A673 (cell line): ENCODE measurements around the gene PNRC2. TPM values are rescaled to one million over a fixed set of nuclear protein-coding genes. Genes with fewer than 3 reads are reported as not detected.
A peak's percentile ranks its signal among the peaks of the same experiment; 100 is the strongest.

Experiments used
- BruUV-seq: library from RNA; stranded (reverse); fragments of 400-500 nt; replicated peaks from 2 replicates; lab custom pipeline; 2021; lab: Mats Ljungman, UMichigan
- CTCF ChIA-PET: fragments of 300-600 bp; sonication (Branson Sonifier 250); formaldehyde crosslinking; loops from one replicate; lab custom pipeline; 2022; ENCODE audit warnings: antibody characterized with exemption; lab: Charles Lee
- POLR2A ChIA-PET: fragments of 300-600 bp; sonication (Branson Sonifier 250); formaldehyde crosslinking; loops from one replicate; lab custom pipeline; 2022; ENCODE audit warnings: antibody characterized with exemption; ENCODE audit not compliant: low non-redundant PET; lab: Charles Lee
- DNase-seq: peaks from one replicate; pipeline ENCODE4 v3.0.0-alpha.2; 2015; ENCODE audit warnings: low spot score
- H3K27ac ChIP-seq: fragments of 200-600 bp; sonication (generic); 2 replicates; pipeline ENCODE4 v1.5.1; 2016; ENCODE audit warnings: mixed run types, low read depth, mild to moderate bottlenecking, mixed read lengths, antibody characterized with exemption, low read length; ENCODE audit not compliant: poor library complexity, severe bottlenecking
- H3K27me3 ChIP-seq: fragments of 200-600 bp; sonication (generic); replicated peaks from 2 replicates; pipeline ENCODE4 v1.6.1; 2017; ENCODE audit warnings: mixed run types, low read depth, mild to moderate bottlenecking, mixed read lengths, antibody characterized with exemption, low read length; ENCODE audit not compliant: insufficient read depth, poor library complexity
- H3K36me3 ChIP-seq: fragments of 200-600 bp; sonication (generic); 2 replicates; pipeline ENCODE4 v1.6.1; 2016; ENCODE audit warnings: mixed run types, mild to moderate bottlenecking, mixed read lengths, antibody characterized with exemption, low read length; ENCODE audit not compliant: insufficient read depth, poor library complexity, severe bottlenecking
- H3K4me1 ChIP-seq: fragments of 200-600 bp; sonication (generic); 2 replicates; pipeline ENCODE4 v1.6.1; 2017; ENCODE audit warnings: mixed run types, mild to moderate bottlenecking, mixed read lengths, antibody characterized with exemption, low read length; ENCODE audit not compliant: insufficient read depth, poor library complexity, severe bottlenecking
- H3K4me3 ChIP-seq: fragments of 200-600 bp; sonication (generic); 2 replicates; pipeline ENCODE4 v1.5.1; 2016; ENCODE audit warnings: low read depth, mixed run types, mild to moderate bottlenecking, mixed read lengths, low read length; ENCODE audit not compliant: poor library complexity, severe bottlenecking
- H3K9me3 ChIP-seq: fragments of 200-600 bp; sonication (generic); 2 replicates; pipeline ENCODE4 v1.6.1; 2016; ENCODE audit warnings: mixed run types, low read depth, mild to moderate bottlenecking, mixed read lengths, antibody characterized with exemption, low read length; ENCODE audit not compliant: poor library complexity, severe bottlenecking
- EZH2 ChIP-seq: fragments of 200-600 bp; sonication (generic); IDR thresholded peaks from 2 replicates; pipeline ENCODE4 v1.6.1; 2017; ENCODE audit warnings: borderline replicate concordance, low read depth, mild to moderate bottlenecking, mixed read lengths, antibody characterized with exemption, low read length; ENCODE audit not compliant: poor library complexity, severe bottlenecking
- intact Hi-C: fragments of 100-400 bp; cut with micrococcal nuclease; formaldehyde crosslinking; loops from one replicate; pipeline ENCODE4 v1.10.0; 2022; ENCODE audit not compliant: unreplicated experiment
- total RNA-seq: library from RNA; stranded (reverse); gene quantifications from 2 replicates; pipeline ENCODE4 v1.2.3, GENCODE V29; 2021
- TF ChIP-seq, protein P1 (sequence below): fragments of 300-800, 200-600 bp; sonication (generic); conservative IDR thresholded peaks from 2 replicates; pipeline ENCODE4 v1.5.1; 2017; ENCODE audit warnings: low read depth, mild to moderate bottlenecking, antibody characterized with exemption, low read length, moderate library complexity, mixed read lengths

PNRC2 gene
- total RNA-seq, 1 experiment from 2014 or later = 76.2 TPM

DNA sequence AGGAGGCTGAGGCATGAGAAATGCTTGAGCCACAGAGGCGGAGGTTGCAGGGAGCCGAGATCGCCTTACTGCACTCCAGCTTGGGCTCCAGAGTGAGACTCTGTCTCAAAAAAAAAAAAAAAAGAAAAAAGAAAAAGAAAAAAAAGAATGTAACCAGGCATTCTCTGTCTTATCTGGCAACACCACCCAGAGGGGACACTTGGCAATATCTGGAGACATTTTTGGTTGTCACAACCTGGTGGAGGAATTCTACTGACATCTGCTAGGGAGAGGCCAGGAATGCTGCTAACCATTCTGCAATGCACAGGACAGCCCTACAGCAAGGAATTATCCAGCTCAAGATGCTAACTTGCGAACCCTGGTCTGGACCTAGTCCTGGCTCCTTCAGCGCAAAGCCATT is 44.2 kb upstream of the PNRC2 start:
- intact Hi-C loops = loop anchor here (5.0 kb wide), 1 partner anchor 108 kb away; no protein-coding TSS in a partner anchor
- Histone ChIP-seq H3K27me3 (no peaks in the 10 kb centered on the region), H3K4me3 (no peak overlapping the region), H3K27ac (no peak overlapping the region), H3K9me3 (no peaks in the 10 kb centered on the region), H3K4me1 (no peaks in the 10 kb centered on the region), H3K36me3 (no peaks in the 10 kb centered on the region)
- no peak for DNase-seq
- TF ChIP-seq, protein P1, sequence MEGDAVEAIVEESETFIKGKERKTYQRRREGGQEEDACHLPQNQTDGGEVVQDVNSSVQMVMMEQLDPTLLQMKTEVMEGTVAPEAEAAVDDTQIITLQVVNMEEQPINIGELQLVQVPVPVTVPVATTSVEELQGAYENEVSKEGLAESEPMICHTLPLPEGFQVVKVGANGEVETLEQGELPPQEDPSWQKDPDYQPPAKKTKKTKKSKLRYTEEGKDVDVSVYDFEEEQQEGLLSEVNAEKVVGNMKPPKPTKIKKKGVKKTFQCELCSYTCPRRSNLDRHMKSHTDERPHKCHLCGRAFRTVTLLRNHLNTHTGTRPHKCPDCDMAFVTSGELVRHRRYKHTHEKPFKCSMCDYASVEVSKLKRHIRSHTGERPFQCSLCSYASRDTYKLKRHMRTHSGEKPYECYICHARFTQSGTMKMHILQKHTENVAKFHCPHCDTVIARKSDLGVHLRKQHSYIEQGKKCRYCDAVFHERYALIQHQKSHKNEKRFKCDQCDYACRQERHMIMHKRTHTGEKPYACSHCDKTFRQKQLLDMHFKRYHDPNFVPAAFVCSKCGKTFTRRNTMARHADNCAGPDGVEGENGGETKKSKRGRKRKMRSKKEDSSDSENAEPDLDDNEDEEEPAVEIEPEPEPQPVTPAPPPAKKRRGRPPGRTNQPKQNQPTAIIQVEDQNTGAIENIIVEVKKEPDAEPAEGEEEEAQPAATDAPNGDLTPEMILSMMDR = no peak
- TF ChIP-seq EZH2 = no peak
- CTCF ChIA-PET = interaction anchor here (0.6 to 2.4 kb wide), 2 partner anchors 56 to 105 kb away, joined by 3 to 20 read pairs; no protein-coding TSS in a partner anchor
- no TSS peak for BruUV-seq
- POLR2A ChIA-PET = no interaction called here

DNA sequence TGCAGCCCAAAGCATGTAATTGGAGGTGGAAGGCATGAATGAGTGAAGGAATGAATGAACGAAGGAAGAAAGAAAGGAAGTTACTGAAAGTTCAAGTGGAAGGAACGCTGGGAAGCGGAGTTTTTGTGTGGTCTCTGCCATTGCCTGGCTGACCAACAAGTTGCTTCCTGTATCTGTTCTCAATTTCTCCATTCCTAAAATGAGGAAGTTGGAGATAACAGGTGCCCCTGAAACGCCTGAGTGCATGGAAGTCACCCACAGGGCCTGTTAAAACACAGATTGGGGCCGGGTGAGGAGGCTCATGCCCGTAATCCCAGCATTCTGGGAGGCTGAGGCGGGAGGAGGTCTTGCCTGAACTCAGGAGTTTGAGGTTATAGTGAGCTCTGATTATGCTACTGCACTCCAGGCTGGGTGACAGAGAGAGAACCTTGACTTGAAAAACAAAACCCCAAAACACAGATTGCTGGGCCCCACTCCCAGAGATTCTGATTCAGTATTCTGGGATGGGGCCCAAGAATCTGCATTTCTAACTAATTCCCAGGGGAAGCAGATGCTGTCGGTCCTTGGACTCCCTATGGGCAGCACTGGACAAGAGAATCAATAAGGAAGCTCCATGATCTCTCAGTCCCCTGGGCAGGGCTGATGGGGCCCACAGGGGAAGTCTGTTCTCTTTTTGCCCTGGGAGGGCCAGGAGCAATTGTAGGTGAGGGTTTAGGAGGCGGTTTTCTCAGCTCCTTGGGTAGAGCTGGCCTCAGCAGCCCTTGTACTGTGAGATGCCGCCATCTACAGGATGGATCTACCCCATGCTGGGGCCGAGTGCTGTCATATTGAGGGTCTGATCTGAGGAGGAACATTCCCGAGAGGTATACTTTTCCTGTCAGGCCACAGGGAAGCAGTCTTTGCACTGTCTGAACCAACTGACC is 43.2 kb upstream of the PNRC2 start:
- Histone ChIP-seq H3K27me3 (no peaks in the 10 kb centered on the region), H3K36me3 (no peaks in the 10 kb centered on the region), H3K27ac (no peak overlapping the region), H3K4me3 (no peak overlapping the region), H3K4me1 (no peaks in the 10 kb centered on the region), H3K9me3 (no peaks in the 10 kb centered on the region)
- CTCF ChIA-PET = interaction anchor here (0.5 to 2.4 kb wide), 9 partner anchors 10 to 432 kb away, joined by 3 to 29 read pairs (median 6); partner anchors contain the start of genes FUCA1 and PITHD1
- peak; percentile 86 for DNase-seq
- BruUV-seq = no TSS peak
- POLR2A ChIA-PET = interaction anchor here (0.5 kb wide), 1 partner anchor 103 kb away, joined by 3 read pairs; no protein-coding TSS in a partner anchor
- TF ChIP-seq, protein P1 = peak; percentile 75
- TF ChIP-seq EZH2 = no peak
- intact Hi-C loops = loop anchor here (2.0 to 5.0 kb wide), 2 partner anchors 109 to 144 kb away; no protein-coding TSS in a partner anchor

DNA sequence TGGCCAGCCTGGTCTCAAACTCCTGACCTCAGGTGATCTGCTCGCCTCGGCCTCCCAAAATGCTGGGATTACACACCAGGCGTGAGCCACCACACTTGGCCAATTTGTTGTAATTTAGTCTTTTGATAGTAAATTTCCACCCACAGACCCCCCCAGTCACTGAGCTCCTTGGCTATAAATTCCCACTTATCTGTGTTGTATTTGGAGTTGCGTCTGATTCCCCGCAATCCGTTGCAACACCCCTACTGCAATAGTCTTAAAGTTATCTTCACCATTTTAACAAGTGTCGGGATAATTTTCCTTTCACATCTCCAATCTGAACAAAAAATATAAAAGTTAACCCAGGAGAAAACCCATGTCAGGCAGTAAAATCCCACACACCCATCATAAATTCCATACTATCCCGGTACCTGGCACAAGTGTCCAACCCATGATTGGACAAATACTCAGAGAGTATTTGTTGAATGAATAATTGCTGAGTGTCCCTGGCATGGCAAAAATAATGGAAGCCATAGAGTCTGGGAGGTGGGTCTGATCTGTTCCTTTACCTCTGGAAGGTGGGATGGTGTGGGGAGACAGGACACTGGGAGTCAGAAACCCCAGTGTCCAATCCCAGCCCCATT is 37.2 kb upstream of the PNRC2 start:
- POLR2A ChIA-PET = no interaction called here
- Histone ChIP-seq H3K4me1 (no peaks in the 10 kb centered on the region), H3K9me3 (no peaks in the 10 kb centered on the region), H3K4me3 (no peak overlapping the region), H3K27me3 (no peaks in the 10 kb centered on the region), H3K27ac (no peak overlapping the region), H3K36me3 (no peaks in the 10 kb centered on the region)
- BruUV-seq = no TSS peak
- no peak for DNase-seq
- no peak for TF ChIP-seq EZH2
- TF ChIP-seq, protein P1 = no peak
- CTCF ChIA-PET = no interaction called here
- intact Hi-C loops = no loop called here
